OCI-LY7 (cell line): Measurements from ENCODE around the gene GZMM. TPM values are rescaled to one million over a fixed set of nuclear protein-coding genes. Genes with fewer than 3 reads are reported as not detected.

Source experiments
- BruUV-seq: library from RNA; stranded (reverse); fragments of 400-500 nt; replicated peaks from 2 replicates; lab custom pipeline; 2021; lab: Mats Ljungman, UMichigan
- CTCF ChIA-PET: fragments of 300-600 bp; sonication (Branson Sonifier 250); formaldehyde crosslinking; loops from one replicate; lab custom pipeline; 2022; ENCODE audit warnings: antibody characterized with exemption; ENCODE audit not compliant: unreplicated experiment; lab: Charles Lee
- POLR2A ChIA-PET: fragments of 300-600 bp; sonication (Branson Sonifier 250); formaldehyde crosslinking; loops from one replicate; lab custom pipeline; 2022; ENCODE audit warnings: antibody characterized with exemption; lab: Charles Lee
- DNase-seq: peaks from one replicate; pipeline ENCODE4 v3.0.0-alpha.2; 2015; ENCODE audit warnings: low spot score
- H2AFZ ChIP-seq: fragments of 200-600 bp; sonication (generic), shearing (Covaris generic); 2 replicates; pipeline ENCODE4 v1.6.1; 2014; ENCODE audit warnings: mild to moderate bottlenecking, antibody characterized with exemption, low read length, moderate library complexity
- H3K27ac ChIP-seq: fragments of 200-600 bp; sonication (generic); 2 replicates; pipeline ENCODE4 v1.5.1; 2014; ENCODE audit warnings: mixed run types, low read depth, mild to moderate bottlenecking, moderate library complexity, low read length, inconsistent platforms; ENCODE audit not compliant: poor library complexity, severe bottlenecking
- H3K36me3 ChIP-seq: fragments of 200-600 bp; sonication (generic); 2 replicates; pipeline ENCODE4 v1.6.1; 2014; ENCODE audit warnings: mild to moderate bottlenecking, antibody characterized with exemption, low read length, moderate library complexity, mixed read lengths; ENCODE audit not compliant: insufficient read depth
- H3K4me1 ChIP-seq: fragments of 200-600 bp; sonication (generic); 2 replicates; pipeline ENCODE4 v1.5.1; 2014; ENCODE audit warnings: mild to moderate bottlenecking, low read length; ENCODE audit not compliant: insufficient read depth, poor library complexity, severe bottlenecking
- H3K4me2 ChIP-seq: fragments of 200-600 bp; sonication (generic); 2 replicates; pipeline ENCODE4 v1.6.1; 2014; ENCODE audit warnings: mild to moderate bottlenecking, low read length
- H3K4me3 ChIP-seq: fragments of 200-600 bp; sonication (generic); 2 replicates; pipeline ENCODE4 v1.5.1; 2014; ENCODE audit warnings: mild to moderate bottlenecking, low read depth, low read length; ENCODE audit not compliant: poor library complexity, severe bottlenecking
- H3K79me2 ChIP-seq: fragments of 200-600 bp; sonication (generic); 2 replicates; pipeline ENCODE4 v1.6.1; 2016; ENCODE audit warnings: low read depth, mild to moderate bottlenecking, low read length, moderate library complexity, mixed read lengths; ENCODE audit not compliant: insufficient read depth
- H3K9me2 ChIP-seq: fragments of 200-600 bp; sonication (generic); 2 replicates; pipeline ENCODE4 v1.6.1; 2016; ENCODE audit warnings: mild to moderate bottlenecking, low read length, mixed read lengths; ENCODE audit not compliant: insufficient read depth
- H3K9me3 ChIP-seq: fragments of 200-600 bp; sonication (generic); 2 replicates; pipeline ENCODE4 v1.6.1; 2014; ENCODE audit warnings: mild to moderate bottlenecking, mixed run types, low read length, mixed read lengths
- H4K20me1 ChIP-seq: fragments of 200-600 bp; sonication (generic); 2 replicates; pipeline ENCODE4 v1.6.1; 2014; ENCODE audit warnings: mild to moderate bottlenecking, antibody characterized with exemption, low read length, moderate library complexity, mixed read lengths; ENCODE audit not compliant: insufficient read depth
- CTCF ChIP-seq: fragments of 200-600 bp; sonication (generic); conservative IDR thresholded peaks from 2 replicates; pipeline ENCODE4 v1.5.1; 2014; ENCODE audit warnings: mild to moderate bottlenecking, antibody characterized with exemption, low read length, moderate library complexity, mixed read lengths
- EZH2phosphoT487 ChIP-seq: fragments of 200-600 bp; sonication (generic); IDR thresholded peaks from 2 replicates; pipeline ENCODE4 v1.6.1; 2018; ENCODE audit warnings: low read depth, borderline replicate concordance, mild to moderate bottlenecking, mixed run types, antibody characterized with exemption, low read length, moderate library complexity, mixed read lengths
- intact Hi-C: fragments of 100-400 bp; cut with micrococcal nuclease; formaldehyde crosslinking; loops from one replicate; pipeline ENCODE4 v1.10.0; 2022; ENCODE audit not compliant: unreplicated experiment
- total RNA-seq, 2 experiments: library from RNA; depleted of rRNA in 1 of 2; stranded (reverse); fragments of >200 nt in 1 of 2; shearing (Covaris generic) in 1 of 2; gene quantifications; 2 replicates each; pipeline ENCODE4 v1.2.3, GENCODE V29; 2014 to 2022

The GZMM gene
- total RNA-seq, 2 experiments from 2014 or later: not detected

- DNase-seq: no peak
- no TSS peak for BruUV-seq
- Histone ChIP-seq H3K4me1 (peaks cover 12% of the 10 kb centered on the region), H4K20me1 (no peaks in the 10 kb centered on the region), H2AFZ (no peak overlapping the region), H3K36me3 (no peaks in the 10 kb centered on the region), H3K4me3 (no peak overlapping the region), H3K79me2 (no peaks in the 10 kb centered on the region), H3K9me3 (no peaks in the 10 kb centered on the region), H3K9me2 (no peaks in the 10 kb centered on the region), H3K27ac (no peak overlapping the region), H3K4me2 (no peak overlapping the region)
- CTCF ChIA-PET: no interaction called here
- POLR2A ChIA-PET: no interaction called here
- intact Hi-C loops: no loop called here
- TF ChIP-seq EZH2phosphoT487 (no peak), CTCF (no peak)
Observed at GRCh38 chr19:590396-590745, 46.5 kb downstream of the GZMM start.

DNA sequence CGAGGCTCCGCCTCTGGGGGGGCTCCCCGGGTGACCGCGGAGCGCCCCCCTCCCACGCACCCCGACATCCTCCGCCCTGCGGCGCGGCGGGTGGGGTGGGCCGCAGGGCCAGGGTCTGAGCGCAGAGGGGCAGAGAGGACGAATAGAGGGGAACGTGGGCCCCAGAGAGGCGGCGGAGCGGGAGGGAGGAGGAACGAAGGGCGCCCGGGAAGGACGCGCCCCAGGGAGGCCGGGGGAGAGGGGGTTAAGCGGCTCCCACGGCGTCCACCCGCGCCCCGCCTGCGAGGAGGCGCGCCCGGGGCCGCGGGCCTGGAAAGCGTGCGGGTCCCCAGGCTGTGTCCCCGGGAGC is 46.9 kb downstream of the GZMM start:
- H3K4me2 ChIP-seq: no peak overlapping the region
- H3K36me3 ChIP-seq: no peaks in the 10 kb centered on the region
- no peak for TF ChIP-seq EZH2phosphoT487
- TF ChIP-seq CTCF: no peak
- ChIA-PET POLR2A (no interaction called here), CTCF (no interaction called here)
- intact Hi-C loops: no loop called here
- H2AFZ ChIP-seq: no peak overlapping the region
- no peaks in the 10 kb centered on the region for H3K79me2 ChIP-seq
- no peaks in the 10 kb centered on the region for H3K9me2 ChIP-seq
- H3K4me3 ChIP-seq: no peak overlapping the region
- H3K4me1 ChIP-seq: peaks cover 12% of the 10 kb centered on the region
- H4K20me1 ChIP-seq: no peaks in the 10 kb centered on the region
- BruUV-seq: no TSS peak
- no peak for DNase-seq
- no peaks in the 10 kb centered on the region for H3K9me3 ChIP-seq
- no peak overlapping the region for H3K27ac ChIP-seq

- Histone ChIP-seq H3K9me3 (no peaks in the 10 kb centered on the region), H3K4me2 (no peak overlapping the region), H4K20me1 (no peaks in the 10 kb centered on the region), H3K4me1 (peaks cover 12% of the 10 kb centered on the region), H3K36me3 (no peaks in the 10 kb centered on the region), H3K79me2 (no peaks in the 10 kb centered on the region), H3K9me2 (no peaks in the 10 kb centered on the region), H3K27ac (no peak overlapping the region), H3K4me3 (no peak overlapping the region), H2AFZ (no peak overlapping the region)
- DNase-seq: no peak
- CTCF ChIA-PET: no interaction called here
- TF ChIP-seq CTCF (no peak), EZH2phosphoT487 (no peak)
- POLR2A ChIA-PET: no interaction called here
- intact Hi-C loops: no loop called here
- no TSS peak for BruUV-seq
Observed at GRCh38 chr19:591099-591958, 47.5 kb downstream of the GZMM start.
